Stimulated activated naive CD8-positive, alpha-beta T cell treated with anti-CD3 and anti-CD28 coated beads, Interleukin-15, Interleukin-2, amounts not matched to agents 100 ng/mL and 50 ng/mL, for 24 hours (primary cell): Measurements from ENCODE around the gene ABL1.

Source experiments
- H3K27ac Mint-ChIP-seq: one replicate; pipeline ENCODE4 v1.8.0; 2021; ENCODE audit warnings: mild to moderate bottlenecking, mixed read lengths
- H3K27me3 Mint-ChIP-seq: one replicate; pipeline ENCODE4 v1.8.0; 2021; ENCODE audit warnings: mixed read lengths
- H3K36me3 Mint-ChIP-seq: one replicate; pipeline ENCODE4 v1.8.0; 2021; ENCODE audit warnings: low read depth, mixed read lengths
- H3K4me1 Mint-ChIP-seq: one replicate; pipeline ENCODE4 v1.8.0; 2021; ENCODE audit warnings: low read depth, mixed read lengths
- H3K4me3 Mint-ChIP-seq: one replicate; pipeline ENCODE4 v1.8.0; 2021; ENCODE audit warnings: mild to moderate bottlenecking, mixed read lengths
- H3K9me3 Mint-ChIP-seq: one replicate; pipeline ENCODE4 v1.8.0; 2021; ENCODE audit warnings: mixed read lengths

ABL1 gene

GRCh38 chr9:130915096-130915447, 80.0 kb downstream of the ABL1 start:
- no peaks in the 10 kb centered on the region for H3K27me3 Mint-ChIP-seq
- no peaks in the 10 kb centered on the region for H3K36me3 Mint-ChIP-seq
- no peak overlapping the region for H3K27ac Mint-ChIP-seq
- H3K9me3 Mint-ChIP-seq: no peaks in the 10 kb centered on the region
- H3K4me1 Mint-ChIP-seq: no peaks in the 10 kb centered on the region
- no peak overlapping the region for H3K4me3 Mint-ChIP-seq

- Mint-ChIP-seq H3K9me3 (no peaks in the 10 kb centered on the region), H3K4me1 (no peaks in the 10 kb centered on the region), H3K36me3 (no peaks in the 10 kb centered on the region), H3K27ac (no peak overlapping the region), H3K27me3 (peaks cover under 1% of the 10 kb centered on the region), H3K4me3 (no peak overlapping the region)
Measured at GRCh38 chr9:130917168-130917960, 82.3 kb downstream of the ABL1 start.

- Mint-ChIP-seq H3K9me3 (no peaks in the 10 kb centered on the region), H3K27me3 (peaks cover 8% of the 10 kb centered on the region), H3K27ac (no peak overlapping the region), H3K36me3 (no peaks in the 10 kb centered on the region), H3K4me3 (no peak overlapping the region), H3K4me1 (no peaks in the 10 kb centered on the region)
Measured at GRCh38 chr9:130918101-130918825, 83.2 kb downstream of the ABL1 start.

- Mint-ChIP-seq H3K9me3 (no peaks in the 10 kb centered on the region), H3K27me3 (peaks cover 8% of the 10 kb centered on the region), H3K4me3 (no peak overlapping the region), H3K4me1 (no peaks in the 10 kb centered on the region), H3K27ac (no peak overlapping the region), H3K36me3 (no peaks in the 10 kb centered on the region)
Measured at GRCh38 chr9:130918826-130919558, 83.9 kb downstream of the ABL1 start.

- peaks cover 8% of the 10 kb centered on the region for H3K27me3 Mint-ChIP-seq
- no peaks in the 10 kb centered on the region for H3K36me3 Mint-ChIP-seq
- H3K9me3 Mint-ChIP-seq: no peaks in the 10 kb centered on the region
- no peaks in the 10 kb centered on the region for H3K4me1 Mint-ChIP-seq
- H3K27ac Mint-ChIP-seq: no peak overlapping the region
- H3K4me3 Mint-ChIP-seq: no peak overlapping the region
Measured at GRCh38 chr9:130919559-130920145, 84.6 kb downstream of the ABL1 start.

GRCh38 chr9:130920233-130920632, 85.2 kb downstream of the ABL1 start:
- no peaks in the 10 kb centered on the region for H3K4me1 Mint-ChIP-seq
- H3K27me3 Mint-ChIP-seq: peaks cover 8% of the 10 kb centered on the region
- no peak overlapping the region for H3K4me3 Mint-ChIP-seq
- H3K9me3 Mint-ChIP-seq: no peaks in the 10 kb centered on the region
- no peak overlapping the region for H3K27ac Mint-ChIP-seq
- H3K36me3 Mint-ChIP-seq: no peaks in the 10 kb centered on the region

- Mint-ChIP-seq H3K4me3 (no peak overlapping the region), H3K4me1 (no peaks in the 10 kb centered on the region), H3K27ac (no peak overlapping the region), H3K9me3 (no peaks in the 10 kb centered on the region), H3K36me3 (no peaks in the 10 kb centered on the region), H3K27me3 (peaks cover 8% of the 10 kb centered on the region)
Measured at GRCh38 chr9:130920762-130921299, 85.8 kb downstream of the ABL1 start.

- Mint-ChIP-seq H3K27ac (no peak overlapping the region), H3K36me3 (no peaks in the 10 kb centered on the region), H3K27me3 (peaks cover 8% of the 10 kb centered on the region), H3K9me3 (no peaks in the 10 kb centered on the region), H3K4me1 (no peaks in the 10 kb centered on the region), H3K4me3 (no peak overlapping the region)
Measured at GRCh38 chr9:130921300-130921988, 86.4 kb downstream of the ABL1 start.

GRCh38 chr9:130921989-130922892, 87.2 kb downstream of the ABL1 start:
- no peaks in the 10 kb centered on the region for H3K36me3 Mint-ChIP-seq
- H3K4me3 Mint-ChIP-seq: no peak overlapping the region
- no peaks in the 10 kb centered on the region for H3K4me1 Mint-ChIP-seq
- H3K9me3 Mint-ChIP-seq: no peaks in the 10 kb centered on the region
- no peak overlapping the region for H3K27ac Mint-ChIP-seq
- H3K27me3 Mint-ChIP-seq: peaks cover 8% of the 10 kb centered on the region

GRCh38 chr9:130922893-130923610, 88.0 kb downstream of the ABL1 start:
- no peak overlapping the region for H3K27ac Mint-ChIP-seq
- no peaks in the 10 kb centered on the region for H3K36me3 Mint-ChIP-seq
- no peak overlapping the region for H3K4me3 Mint-ChIP-seq
- H3K9me3 Mint-ChIP-seq: no peaks in the 10 kb centered on the region
- H3K4me1 Mint-ChIP-seq: no peaks in the 10 kb centered on the region
- H3K27me3 Mint-ChIP-seq: peaks cover 8% of the 10 kb centered on the region

- no peaks in the 10 kb centered on the region for H3K4me1 Mint-ChIP-seq
- no peak overlapping the region for H3K4me3 Mint-ChIP-seq
- peaks cover 8% of the 10 kb centered on the region for H3K27me3 Mint-ChIP-seq
- H3K36me3 Mint-ChIP-seq: no peaks in the 10 kb centered on the region
- H3K27ac Mint-ChIP-seq: no peak overlapping the region
- H3K9me3 Mint-ChIP-seq: no peaks in the 10 kb centered on the region
Measured at GRCh38 chr9:130923611-130924447, 88.8 kb downstream of the ABL1 start.

GRCh38 chr9:130924448-130924788, 89.4 kb downstream of the ABL1 start:
- Mint-ChIP-seq H3K4me1 (no peaks in the 10 kb centered on the region), H3K4me3 (no peak overlapping the region), H3K27me3 (peaks cover 8% of the 10 kb centered on the region), H3K36me3 (no peaks in the 10 kb centered on the region), H3K27ac (no peak overlapping the region), H3K9me3 (no peaks in the 10 kb centered on the region)
